Suprapubic skin (tissue), 3 donors: ENCODE measurements around the gene CDC42BPG.

Experiments used
- CTCF ChIP-seq, 2 donors: fragments of 200-600 bp in 1 of 2; fragments of 450-650 bp in 1 of 2; sonication (generic) in 1 of 2; IDR thresholded peaks; one replicate each; pipeline ENCODE4 v1.5.1; 2016 to 2019; ENCODE audit warnings: antibody characterized with exemption in 2 of 2, mild to moderate bottlenecking in 1 of 2, moderate library complexity in 1 of 2
- POLR2AphosphoS5 ChIP-seq, 3 donors: sonication (generic); formaldehyde crosslinking; IDR thresholded peaks; one replicate each; pipeline ENCODE4 v1.6.1; 2017; ENCODE audit warnings: antibody characterized with exemption in 3 of 3

- TF ChIP-seq POLR2AphosphoS5 (IDR thresholded peaks at IDR 0.05) (no peak), CTCF (IDR thresholded peaks at IDR 0.05) (no peak)
Observed at GRCh38 chr11:64879244-64879900, 34.9 kb upstream of the CDC42BPG start.
